ENCODE results near the gene SLC25A17.
"Not testable (repeated sequence)": the region's sequence is repeated elsewhere in the genome, so short reads cannot be mapped to it uniquely, and the experiment has no call there.

The SLC25A17 gene

GRCh38 chr22:40844951-40845350 lies 25.8 kb upstream of the SLC25A17 start:
- TF ChIP-seq, protein P1, sequence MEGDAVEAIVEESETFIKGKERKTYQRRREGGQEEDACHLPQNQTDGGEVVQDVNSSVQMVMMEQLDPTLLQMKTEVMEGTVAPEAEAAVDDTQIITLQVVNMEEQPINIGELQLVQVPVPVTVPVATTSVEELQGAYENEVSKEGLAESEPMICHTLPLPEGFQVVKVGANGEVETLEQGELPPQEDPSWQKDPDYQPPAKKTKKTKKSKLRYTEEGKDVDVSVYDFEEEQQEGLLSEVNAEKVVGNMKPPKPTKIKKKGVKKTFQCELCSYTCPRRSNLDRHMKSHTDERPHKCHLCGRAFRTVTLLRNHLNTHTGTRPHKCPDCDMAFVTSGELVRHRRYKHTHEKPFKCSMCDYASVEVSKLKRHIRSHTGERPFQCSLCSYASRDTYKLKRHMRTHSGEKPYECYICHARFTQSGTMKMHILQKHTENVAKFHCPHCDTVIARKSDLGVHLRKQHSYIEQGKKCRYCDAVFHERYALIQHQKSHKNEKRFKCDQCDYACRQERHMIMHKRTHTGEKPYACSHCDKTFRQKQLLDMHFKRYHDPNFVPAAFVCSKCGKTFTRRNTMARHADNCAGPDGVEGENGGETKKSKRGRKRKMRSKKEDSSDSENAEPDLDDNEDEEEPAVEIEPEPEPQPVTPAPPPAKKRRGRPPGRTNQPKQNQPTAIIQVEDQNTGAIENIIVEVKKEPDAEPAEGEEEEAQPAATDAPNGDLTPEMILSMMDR (IDR thresholded peaks at IDR 0.05; ENCODE audit: extremely low read depth, insufficient read depth, missing control alignments): no peak
- in situ Hi-C loops (cut with MboI; ENCODE audit: low pct_unique_long_range_greater_than_20kb, low sequenced_read_pairs, unreplicated experiment): no loop called here
- DNase-seq (ENCODE audit: low spot score): no peak

- in situ Hi-C loops (cut with MboI; ENCODE audit: low pct_unique_long_range_greater_than_20kb, low sequenced_read_pairs, unreplicated experiment): no loop called here
- no peak for DNase-seq (ENCODE audit: low spot score)
- TF ChIP-seq, protein P1 (IDR thresholded peaks at IDR 0.05; ENCODE audit: extremely low read depth, insufficient read depth, missing control alignments): no peak
Measured at GRCh38 chr22:40838486-40838885, 19.3 kb upstream of the SLC25A17 start.

DNA sequence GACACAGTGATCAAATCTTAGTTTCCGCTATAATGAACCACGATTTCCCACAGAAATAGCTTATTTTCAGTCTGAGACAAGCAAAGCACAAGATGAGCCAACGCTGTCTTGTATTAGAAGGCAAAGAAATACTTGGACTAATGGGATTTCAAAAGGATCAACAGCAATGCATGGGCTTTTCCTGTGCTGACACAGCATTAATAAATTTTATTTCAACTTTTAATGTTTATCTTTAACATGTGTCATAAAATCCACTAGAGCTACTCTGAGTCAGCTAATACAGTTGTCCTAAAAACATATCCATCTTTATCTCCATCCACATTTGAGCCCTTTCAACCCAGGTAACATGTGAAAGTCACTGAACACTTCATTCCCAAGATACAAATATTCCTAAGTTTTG lies 15.5 kb upstream of the SLC25A17 start:
- in situ Hi-C loops (cut with MboI; ENCODE audit: low pct_unique_long_range_greater_than_20kb, low sequenced_read_pairs, unreplicated experiment): no loop called here
- no peak for DNase-seq (ENCODE audit: low spot score)
- TF ChIP-seq, protein P1 (IDR thresholded peaks at IDR 0.05; ENCODE audit: extremely low read depth, insufficient read depth, missing control alignments): no peak

DNA sequence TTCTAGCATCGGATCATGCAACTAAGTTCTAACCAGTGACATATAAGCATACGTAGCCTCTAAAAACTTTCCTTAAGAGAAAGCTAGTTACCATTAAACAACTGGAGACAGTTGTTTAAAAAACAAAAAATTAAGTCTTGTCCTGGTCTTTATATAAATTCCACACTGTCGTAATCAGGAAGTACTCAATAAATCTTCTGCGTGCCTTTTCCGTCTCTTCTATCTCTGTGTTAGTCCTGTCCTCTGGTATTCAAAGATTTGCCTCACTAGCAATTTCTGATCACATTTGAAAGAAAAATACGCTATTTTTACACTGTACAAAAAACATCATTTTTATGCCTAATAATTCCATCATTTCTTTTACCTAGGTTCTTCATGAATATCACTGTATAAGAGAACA lies 10.0 kb upstream of the SLC25A17 start:
- TF ChIP-seq, protein P1 (IDR thresholded peaks at IDR 0.05; ENCODE audit: extremely low read depth, insufficient read depth, missing control alignments): no peak
- no peak for DNase-seq (ENCODE audit: low spot score)
- in situ Hi-C loops (cut with MboI; ENCODE audit: low pct_unique_long_range_greater_than_20kb, low sequenced_read_pairs, unreplicated experiment): no loop called here

DNA sequence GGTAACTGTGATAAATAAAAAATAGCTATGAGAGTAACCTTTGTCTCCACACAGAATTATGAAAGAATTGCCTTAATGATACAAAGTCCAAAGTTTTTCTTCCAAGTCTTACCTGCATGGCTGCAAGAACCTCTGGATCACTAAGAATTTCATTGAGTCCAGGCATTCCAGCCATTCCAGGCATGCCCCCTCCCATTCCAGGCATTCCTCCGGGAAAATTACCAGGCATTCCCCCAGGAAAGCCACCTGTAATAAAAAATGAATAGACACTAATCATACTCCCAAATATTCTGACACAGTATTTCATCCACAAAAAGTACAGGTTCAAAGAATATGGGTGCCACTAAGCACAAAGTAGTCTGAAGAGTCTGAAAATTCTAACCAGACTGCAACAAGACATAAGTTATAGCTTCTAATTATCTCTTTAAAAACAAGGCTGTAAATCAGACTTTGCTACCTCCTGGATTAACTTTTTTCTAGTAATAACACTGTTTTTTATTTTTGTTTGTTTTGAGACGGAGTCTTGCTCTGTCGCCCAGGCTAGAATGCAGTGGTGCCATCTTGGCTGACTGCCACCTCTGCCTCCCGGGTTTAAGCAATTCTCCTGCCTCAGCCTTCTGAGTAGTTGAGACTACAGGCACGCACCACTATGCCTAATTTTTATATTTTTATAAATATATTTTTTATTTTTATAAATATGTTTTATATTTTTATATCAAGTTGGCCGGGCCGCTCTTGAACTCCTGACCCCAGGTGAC lies 8.0 kb upstream of the SLC25A17 start:
- in situ Hi-C loops (cut with MboI; ENCODE audit: low pct_unique_long_range_greater_than_20kb, low sequenced_read_pairs, unreplicated experiment): no loop called here
- DNase-seq (ENCODE audit: low spot score): no peak
- TF ChIP-seq, protein P1 (IDR thresholded peaks at IDR 0.05; ENCODE audit: extremely low read depth, insufficient read depth, missing control alignments): no peak

DNA sequence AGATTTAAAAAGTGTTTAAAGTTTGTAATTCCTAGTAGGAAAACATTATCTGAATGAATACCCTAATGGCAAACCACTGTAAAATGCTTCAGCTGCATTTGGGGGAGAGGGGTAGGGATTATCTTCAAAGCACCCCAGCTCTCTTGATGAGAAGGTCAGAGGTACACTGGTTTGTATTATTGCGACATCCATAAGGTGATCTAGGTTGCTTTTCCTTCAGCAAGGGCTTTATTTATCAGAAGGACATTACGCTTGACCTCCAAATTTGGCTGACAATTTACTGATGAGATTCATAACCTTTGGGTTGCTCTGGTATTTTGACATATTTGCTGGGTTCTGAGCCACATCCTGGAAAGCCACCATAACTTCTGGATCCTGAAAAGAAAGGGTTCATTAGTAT lies 7.1 kb upstream of the SLC25A17 start:
- in situ Hi-C loops (cut with MboI; ENCODE audit: low pct_unique_long_range_greater_than_20kb, low sequenced_read_pairs, unreplicated experiment): not testable (repeated sequence)

GRCh38 chr22:40823426-40823825 lies 4.3 kb upstream of the SLC25A17 start:
- TF ChIP-seq, protein P1 (IDR thresholded peaks at IDR 0.05; ENCODE audit: extremely low read depth, insufficient read depth, missing control alignments): no peak
- no peak for DNase-seq (ENCODE audit: low spot score)
- in situ Hi-C loops (cut with MboI; ENCODE audit: low pct_unique_long_range_greater_than_20kb, low sequenced_read_pairs, unreplicated experiment): no loop called here

More for the DNA sequence above, 7.1 kb upstream of the SLC25A17 start:
- DNase-seq (ENCODE audit: low spot score): not testable (repeated sequence)

Data from GM13977 (cell line).